CD4-positive, alpha-beta memory T cell (primary cell): ENCODE data around the gene PCDHGA9. TPM values are rescaled to one million over a fixed set of nuclear protein-coding genes. Genes with fewer than 3 reads are reported as not detected.
A peak's percentile ranks its signal among the peaks of the same experiment; 100 is the strongest.

Source experiments
- CTCF ChIA-PET: fragments of 350-600 bp; sonication (Branson Sonifier 250); formaldehyde crosslinking; loops from one replicate; lab custom pipeline; 2021; ENCODE audit warnings: inconsistent platforms; ENCODE audit not compliant: partially characterized antibody; lab: Charles Lee
- POLR2A ChIA-PET: fragments of 350-600 bp; sonication (Branson Sonifier 250); formaldehyde crosslinking; loops from one replicate; lab custom pipeline; 2021; ENCODE audit not compliant: partially characterized antibody; lab: Charles Lee
- DNase-seq, 5 donors: peaks; one replicate each; pipeline versions ENCODE4 v3.0.0 to v3.0.0-alpha.2; 2020 to 2022; ENCODE audit warnings: mixed read lengths in 1 of 5
- H3K27ac ChIP-seq: one replicate; pipeline ENCODE4 v1.7.0; 2013; ENCODE audit warnings: low read depth, low read length
- H3K27me3 ChIP-seq: 2 replicates; pipeline ENCODE4 v1.7.0; 2013; ENCODE audit warnings: mild to moderate bottlenecking, low read length, moderate library complexity; ENCODE audit not compliant: insufficient read depth
- H3K36me3 ChIP-seq: 2 replicates; pipeline ENCODE4 v1.7.0; 2013; ENCODE audit warnings: mild to moderate bottlenecking, low read length, moderate library complexity; ENCODE audit not compliant: insufficient read depth
- H3K4me1 ChIP-seq: 2 replicates; pipeline ENCODE4 v1.7.0; 2013; ENCODE audit warnings: mild to moderate bottlenecking, low read length, moderate library complexity; ENCODE audit not compliant: insufficient read depth
- H3K4me3 ChIP-seq, 2 donors: one replicate each; pipeline ENCODE4 v1.7.0; 2013; ENCODE audit warnings: low read length in 2 of 2, mild to moderate bottlenecking in 1 of 2
- H3K9me3 ChIP-seq, 2 donors: one replicate each; pipeline ENCODE4 v1.7.0; 2013; ENCODE audit warnings: low read length in 2 of 2, control low read depth in 1 of 2; ENCODE audit not compliant: control insufficient read depth in 1 of 2
- H3K27ac Mint-ChIP-seq, 7 donors: one replicate each; pipeline ENCODE4 v1.8.0; 2020 to 2021; ENCODE audit warnings: mixed read lengths in 7 of 7, mild to moderate bottlenecking in 6 of 7, inconsistent platforms in 3 of 7, moderate library complexity in 3 of 7
- H3K27me3 Mint-ChIP-seq, 2 donors: one replicate each; pipeline ENCODE4 v1.8.0; 2020 to 2021; ENCODE audit warnings: mixed read lengths in 2 of 2
- H3K36me3 Mint-ChIP-seq, 2 donors: one replicate each; pipeline ENCODE4 v1.8.0; 2020 to 2021; ENCODE audit warnings: mixed read lengths in 2 of 2, inconsistent platforms in 1 of 2, mild to moderate bottlenecking in 1 of 2
- H3K4me1 Mint-ChIP-seq, 4 donors: one replicate each; pipeline ENCODE4 v1.8.0; 2020 to 2021; ENCODE audit warnings: mixed read lengths in 4 of 4, mild to moderate bottlenecking in 1 of 4
- H3K4me3 Mint-ChIP-seq, 8 donors: one replicate each; pipeline ENCODE4 v1.8.0; 2020 to 2021; ENCODE audit warnings: mixed read lengths in 8 of 8, mild to moderate bottlenecking in 7 of 8, moderate library complexity in 6 of 8, inconsistent platforms in 3 of 8
- H3K9me3 Mint-ChIP-seq, 8 donors: one replicate each; pipeline ENCODE4 v1.8.0; 2020 to 2021; ENCODE audit warnings: mixed read lengths in 8 of 8, mild to moderate bottlenecking in 5 of 8, inconsistent platforms in 3 of 8, moderate library complexity in 1 of 8
- intact Hi-C: fragments of 100-400 bp; cut with micrococcal nuclease; formaldehyde crosslinking; loops from one replicate; pipeline ENCODE4 v1.15.1; 2023
- polyA plus RNA-seq, 2 donors: library from polyadenylated mRNA; unstranded; fragments of 300-500 nt; fragmentation: Illumina TruSeq; gene quantifications; one replicate each; pipeline ENCODE4 v1.2.3, GENCODE V29; 2021
- total RNA-seq, 2 experiments: library from RNA; stranded (reverse); gene quantifications; one replicate each; pipeline ENCODE4 v1.2.3, GENCODE V29; 2021

The PCDHGA9 gene
- total RNA-seq, result under 1 TPM; 0.17 to 0.25 TPM
- under 1 TPM in 1 of 2 donors, not detected in 1; 0.09 TPM for polyA plus RNA-seq

DNA sequence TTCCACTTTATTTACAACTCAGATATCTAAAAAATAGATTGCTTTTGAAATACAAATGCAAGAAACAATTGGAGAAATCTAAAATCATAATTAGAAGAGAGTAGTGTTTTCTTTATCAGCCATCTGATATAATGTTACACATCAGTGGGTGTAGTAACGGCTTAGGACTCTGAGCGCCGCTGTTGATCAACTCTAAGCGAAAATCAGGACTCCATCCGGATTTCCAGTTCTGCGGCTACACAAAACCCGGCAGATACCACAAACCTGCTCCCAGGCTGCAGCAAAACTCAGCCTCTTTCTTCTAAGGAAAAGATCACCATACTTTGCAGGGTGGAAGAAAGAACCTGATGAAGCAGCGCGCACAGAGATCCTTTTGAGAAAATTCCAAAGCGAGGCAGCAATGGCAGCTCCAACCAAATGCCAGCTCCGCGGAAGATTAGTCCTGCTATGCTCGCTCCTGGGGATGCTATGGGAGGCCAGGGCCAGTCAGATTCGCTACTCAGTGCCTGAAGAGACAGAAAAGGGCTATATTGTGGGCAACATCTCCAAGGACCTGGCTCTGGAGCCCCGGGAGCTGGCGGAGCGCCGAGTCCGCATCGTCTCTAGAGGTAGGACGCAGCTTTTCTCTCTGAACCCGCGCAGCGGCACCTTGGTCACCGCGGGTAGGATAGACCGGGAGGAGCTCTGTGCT, at the start of gene PCDHGA9:
Gene PCDHGA9, plus strand, starts transcription at position 226 of the 691 bp plus-strand sequence. Its CDS starts 175 bp downstream, at position 401.
- Histone ChIP-seq H3K4me1 (no peaks in the 10 kb centered on the region), H3K27ac (no peak within 1 kb of the TSS), H3K9me3 (peaks cover 0 to 4% of the 10 kb centered on the region in 2 donors), H3K36me3 (no peaks in the 10 kb centered on the region), H3K27me3 (peaks cover 6% of the 10 kb centered on the region), H3K4me3 (no peak within 1 kb of the TSS)
- ChIA-PET CTCF (interaction anchor here (0.6 to 0.8 kb wide), 2 partner anchors 77 to 111 kb away, joined by 3 read pairs; no protein-coding TSS in a partner anchor), POLR2A (no interaction called here)
- H3K36me3 Mint-ChIP-seq, result peaks cover 8 to 12% of the 10 kb centered on the region in 2 donors
- no peak for DNase-seq
- intact Hi-C loops, result no loop called here
- peaks cover 56 to 61% of the 10 kb centered on the region in 2 donors for H3K27me3 Mint-ChIP-seq
- peaks cover 6 to 65% (median 52%) of the 10 kb centered on the region in 8 donors for H3K9me3 Mint-ChIP-seq
- peak within 1 kb of the TSS in 2 of 7 donors; percentile 51 to 60 for H3K27ac Mint-ChIP-seq
- peaks cover 0 to 4% (median 0%) of the 10 kb centered on the region in 4 donors for H3K4me1 Mint-ChIP-seq
- peak within 1 kb of the TSS; percentile 21 to 72 (median 63) for H3K4me3 Mint-ChIP-seq

DNA sequence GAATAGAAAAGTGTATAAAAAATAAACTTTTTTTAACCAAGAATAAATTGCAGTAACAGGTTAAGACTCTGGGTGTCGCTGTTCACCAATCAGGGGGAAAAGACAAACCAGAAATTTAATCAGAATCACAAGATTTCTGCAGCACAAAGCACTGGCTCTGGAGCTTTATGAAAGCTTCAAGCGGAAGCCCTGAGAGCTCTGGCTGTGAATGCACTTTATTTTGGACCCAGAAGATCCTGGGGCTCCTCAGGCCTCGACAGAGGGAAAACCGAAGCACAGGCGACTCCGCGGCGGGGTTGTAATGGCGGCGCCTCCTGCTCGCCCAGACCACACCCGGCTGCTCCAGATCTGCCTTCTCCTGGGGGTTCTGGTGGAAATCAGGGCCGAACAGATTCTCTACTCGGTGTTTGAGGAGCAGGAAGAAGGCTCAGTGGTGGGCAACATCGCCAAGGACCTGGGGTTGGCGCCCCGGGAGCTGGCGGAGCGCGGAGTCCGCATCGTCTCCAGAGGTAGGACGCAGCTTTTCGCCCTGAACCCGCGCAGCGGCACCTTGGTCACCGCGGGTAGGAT, 47.6 kb upstream of the PCDHGA9 start, which contains the start of gene PCDHGA4:
Gene PCDHGA4, plus strand, starts transcription at position 122 of the 570 bp plus-strand sequence. Its CDS starts 87 bp downstream, at position 209.
- peaks cover 4 to 8% of the 10 kb centered on the region in 2 donors for H3K36me3 Mint-ChIP-seq
- peaks cover 0 to 65% (median 47%) of the 10 kb centered on the region in 8 donors for H3K9me3 Mint-ChIP-seq
- DNase-seq, result peak in 1 of 5 donors; percentile 17
- POLR2A ChIA-PET, result no interaction called here
- intact Hi-C loops, result loop anchor here (10.0 kb wide), 1 partner anchor 200 kb away; no protein-coding TSS in a partner anchor
- no peaks in the 10 kb centered on the region for H3K9me3 ChIP-seq
- peaks cover 11% of the 10 kb centered on the region for H3K27me3 ChIP-seq
- H3K4me1 Mint-ChIP-seq, result peaks cover 0 to 6% (median 3%) of the 10 kb centered on the region in 4 donors
- H3K27me3 Mint-ChIP-seq, result peaks cover 41 to 44% of the 10 kb centered on the region in 2 donors
- H3K4me3 Mint-ChIP-seq, result peak within 1 kb of the TSS in 7 of 8 donors; percentile 33 to 58 (median 46)
- CTCF ChIA-PET, result interaction anchor here (1.7 to 2.2 kb wide), 2 partner anchors 15 to 209 kb away, joined by 5 read pairs; partner anchors contain the start of gene PCDHGB3
- H3K36me3 ChIP-seq, result no peaks in the 10 kb centered on the region
- H3K4me1 ChIP-seq, result no peaks in the 10 kb centered on the region
- H3K27ac ChIP-seq, result no peak within 1 kb of the TSS
- H3K4me3 ChIP-seq, result no peak within 1 kb of the TSS
- H3K27ac Mint-ChIP-seq, result no peak within 1 kb of the TSS

DNA sequence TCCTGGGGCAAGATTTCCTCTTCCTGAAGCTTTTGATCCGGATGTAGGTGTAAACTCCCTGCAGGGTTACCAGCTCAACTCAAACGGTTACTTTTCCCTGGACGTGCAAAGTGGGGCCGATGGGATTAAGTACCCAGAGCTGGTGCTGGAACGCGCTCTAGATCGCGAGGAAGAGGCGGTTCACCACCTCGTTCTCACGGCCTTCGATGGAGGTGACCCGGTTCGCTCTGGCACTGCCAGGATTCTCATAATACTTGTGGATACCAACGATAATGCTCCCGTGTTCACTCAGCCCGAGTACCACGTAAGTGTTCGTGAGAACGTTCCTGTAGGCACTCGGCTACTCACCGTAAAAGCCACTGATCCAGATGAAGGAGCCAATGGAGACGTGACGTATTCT, 46.9 kb upstream of the PCDHGA9 start:
- POLR2A ChIA-PET, result no interaction called here
- H3K4me3 ChIP-seq, result no peak overlapping the region
- Mint-ChIP-seq H3K27ac (no peak overlapping the region), H3K4me3 (peak overlapping the region in 2 of 8 donors; percentile 10 to 25), H3K9me3 (peaks cover 0 to 65% (median 50%) of the 10 kb centered on the region in 8 donors), H3K4me1 (peaks cover 0 to 5% (median 2%) of the 10 kb centered on the region in 4 donors), H3K36me3 (peaks cover 5 to 8% of the 10 kb centered on the region in 2 donors), H3K27me3 (peaks cover 36 to 43% of the 10 kb centered on the region in 2 donors)
- no peaks in the 10 kb centered on the region for H3K9me3 ChIP-seq
- no peak overlapping the region for H3K27ac ChIP-seq
- H3K4me1 ChIP-seq, result no peaks in the 10 kb centered on the region
- DNase-seq, result no peak
- peaks cover 11% of the 10 kb centered on the region for H3K27me3 ChIP-seq
- CTCF ChIA-PET, result interaction anchor here (1.7 to 2.2 kb wide), 2 partner anchors 14 to 208 kb away, joined by 5 read pairs; partner anchors contain the start of gene PCDHGB3
- intact Hi-C loops, result loop anchor here (10.0 kb wide), 1 partner anchor 199 kb away; no protein-coding TSS in a partner anchor
- no peaks in the 10 kb centered on the region for H3K36me3 ChIP-seq

DNA sequence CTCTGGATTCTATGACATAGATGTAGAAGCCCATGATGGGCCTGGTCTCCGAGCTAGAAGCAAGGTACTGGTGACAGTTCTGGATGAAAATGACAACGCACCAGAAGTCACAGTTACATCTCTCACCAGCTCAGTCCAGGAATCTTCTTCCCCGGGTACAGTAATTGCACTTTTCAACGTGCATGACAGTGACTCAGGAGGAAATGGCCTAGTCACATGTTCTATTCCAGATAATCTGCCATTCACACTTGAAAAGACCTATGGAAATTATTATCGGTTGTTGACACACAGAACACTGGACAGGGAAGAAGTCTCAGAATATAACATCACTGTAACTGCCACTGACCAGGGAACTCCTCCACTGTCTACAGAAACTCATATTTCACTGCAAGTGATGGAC, 46.4 kb upstream of the PCDHGA9 start:
- H3K27me3 ChIP-seq, result peaks cover 11% of the 10 kb centered on the region
- ChIA-PET CTCF (interaction anchor here (1.7 to 2.2 kb wide), 2 partner anchors 14 to 208 kb away, joined by 5 read pairs; partner anchors contain the start of gene PCDHGB3), POLR2A (no interaction called here)
- H3K27ac Mint-ChIP-seq, result no peak overlapping the region
- H3K9me3 Mint-ChIP-seq, result peaks cover 0 to 65% (median 50%) of the 10 kb centered on the region in 8 donors
- no peaks in the 10 kb centered on the region for H3K4me1 ChIP-seq
- H3K27me3 Mint-ChIP-seq, result peaks cover 40 to 43% of the 10 kb centered on the region in 2 donors
- no peak for DNase-seq
- no peak overlapping the region for H3K27ac ChIP-seq
- no peak overlapping the region for H3K4me3 ChIP-seq
- intact Hi-C loops, result loop anchor here (10.0 kb wide), 1 partner anchor 199 kb away; no protein-coding TSS in a partner anchor
- peaks cover 8 to 9% of the 10 kb centered on the region in 2 donors for H3K36me3 Mint-ChIP-seq
- H3K4me1 Mint-ChIP-seq, result peaks cover 0 to 5% (median 2%) of the 10 kb centered on the region in 4 donors
- peaks cover 0 to under 1% of the 10 kb centered on the region in 2 donors for H3K9me3 ChIP-seq
- H3K4me3 Mint-ChIP-seq, result no peak overlapping the region
- no peaks in the 10 kb centered on the region for H3K36me3 ChIP-seq

DNA sequence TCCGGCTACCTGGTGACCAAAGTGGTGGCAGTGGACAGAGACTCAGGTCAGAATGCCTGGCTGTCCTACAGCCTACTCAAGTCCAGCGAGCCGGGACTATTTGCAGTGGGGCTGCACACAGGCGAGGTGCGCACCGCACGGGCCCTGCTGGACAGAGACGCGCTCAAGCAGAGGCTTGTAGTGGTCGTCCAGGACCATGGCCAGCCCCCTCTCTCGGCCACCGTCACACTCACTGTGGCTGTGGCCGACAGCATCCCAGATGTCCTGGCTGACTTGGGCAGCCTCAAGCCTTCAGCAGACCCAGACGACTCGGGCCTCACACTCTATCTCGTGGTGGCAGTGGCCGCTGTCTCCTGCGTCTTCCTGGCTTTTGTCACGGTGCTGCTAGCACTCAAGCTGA, 45.6 kb upstream of the PCDHGA9 start:
- Mint-ChIP-seq H3K36me3 (peaks cover 8 to 10% of the 10 kb centered on the region in 2 donors), H3K27ac (no peak overlapping the region), H3K9me3 (peaks cover 0 to 65% (median 52%) of the 10 kb centered on the region in 8 donors), H3K27me3 (peaks cover 43 to 45% of the 10 kb centered on the region in 2 donors), H3K4me1 (peaks cover 0 to 5% (median 2%) of the 10 kb centered on the region in 4 donors), H3K4me3 (no peak overlapping the region)
- ChIA-PET CTCF (no interaction called here), POLR2A (no interaction called here)
- Histone ChIP-seq H3K36me3 (no peaks in the 10 kb centered on the region), H3K9me3 (peaks cover 0 to 4% of the 10 kb centered on the region in 2 donors), H3K27ac (no peak overlapping the region), H3K4me3 (no peak overlapping the region), H3K27me3 (peaks cover 11% of the 10 kb centered on the region), H3K4me1 (no peaks in the 10 kb centered on the region)
- DNase-seq, result no peak
- intact Hi-C loops, result loop anchor here (10.0 kb wide), 1 partner anchor 198 kb away; no protein-coding TSS in a partner anchor

DNA sequence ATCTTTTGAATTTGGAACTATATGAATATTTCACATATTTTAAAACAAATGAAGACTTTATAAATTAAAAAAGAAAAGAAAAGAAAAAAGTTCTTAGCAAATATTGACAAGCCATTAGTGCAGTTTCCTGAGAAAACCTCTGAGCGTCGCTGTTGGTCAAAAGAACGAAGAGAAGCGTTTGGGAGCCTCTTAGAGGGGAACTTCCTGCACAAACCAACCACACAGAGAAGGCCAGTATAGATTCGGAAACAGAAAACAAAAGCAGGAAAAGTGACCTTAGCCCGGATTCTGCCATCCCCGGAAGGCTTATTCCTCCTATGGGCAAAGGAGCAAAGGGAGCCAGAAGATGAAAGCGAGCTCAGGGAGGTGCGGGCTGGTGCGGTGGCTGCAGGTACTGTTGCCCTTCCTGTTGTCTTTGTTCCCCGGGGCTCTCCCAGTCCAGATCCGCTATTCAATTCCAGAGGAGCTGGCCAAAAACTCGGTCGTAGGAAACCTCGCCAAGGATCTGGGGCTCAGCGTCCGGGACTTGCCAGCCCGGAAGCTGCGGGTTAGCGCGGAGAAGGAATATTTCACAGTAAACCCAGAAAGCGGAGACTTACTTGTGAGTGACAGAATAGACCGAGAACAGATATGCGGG, 42.7 kb upstream of the PCDHGA9 start, which contains the start of gene PCDHGB2:
Gene PCDHGB2, plus strand, starts transcription at position 205 of the 637 bp plus-strand sequence. Its CDS starts 142 bp downstream, at position 347.
- Mint-ChIP-seq H3K4me1 (peaks cover 0 to 5% (median 2%) of the 10 kb centered on the region in 4 donors), H3K27me3 (peaks cover 50 to 52% of the 10 kb centered on the region in 2 donors), H3K27ac (peak within 1 kb of the TSS in 6 of 7 donors; percentile 17 to 75 (median 34)), H3K4me3 (peak within 1 kb of the TSS; percentile 71 to 89 (median 80)), H3K9me3 (peaks cover 2 to 77% (median 64%) of the 10 kb centered on the region in 8 donors), H3K36me3 (peaks cover 9 to 12% of the 10 kb centered on the region in 2 donors)
- intact Hi-C loops, result loop anchor here (10.0 kb wide), 1 partner anchor 195 kb away; no protein-coding TSS in a partner anchor
- Histone ChIP-seq H3K27ac (no peak within 1 kb of the TSS), H3K4me1 (no peaks in the 10 kb centered on the region), H3K9me3 (peaks cover 0 to 4% of the 10 kb centered on the region in 2 donors), H3K36me3 (no peaks in the 10 kb centered on the region), H3K27me3 (peaks cover 11% of the 10 kb centered on the region), H3K4me3 (peak within 1 kb of the TSS; percentile 13 to 42)
- CTCF ChIA-PET, result interaction anchor here (1.0 kb wide), 1 partner anchor 198 kb away, joined by 4 read pairs; no protein-coding TSS in a partner anchor
- POLR2A ChIA-PET, result no interaction called here
- DNase-seq, result peak in 1 of 5 donors; percentile 19
